Loucy (cell line): ENCODE results near the gene COMMD2.

Experiments used
- H2AFZ ChIP-seq: fragments of 200-600 bp; sonication (generic); 2 replicates; pipeline ENCODE4 v1.6.0; 2016; ENCODE audit warnings: antibody characterized with exemption, mild to moderate bottlenecking, low read length, moderate library complexity
- H3F3A ChIP-seq: fragments of 200-600 bp; 2 replicates; pipeline ENCODE4 v1.6.0; 2016; ENCODE audit warnings: antibody characterized with exemption, low read depth, mild to moderate bottlenecking
- H3K27me3 ChIP-seq: fragments of 200-600 bp; sonication (generic); 2 replicates; pipeline ENCODE4 v1.6.1; 2014; ENCODE audit warnings: low read length, mild to moderate bottlenecking; ENCODE audit not compliant: insufficient read depth, poor library complexity, severe bottlenecking
- H3K36me3 ChIP-seq: fragments of 200-600 bp; sonication (generic); 2 replicates; pipeline ENCODE4 v1.6.1; 2016; ENCODE audit warnings: low read length; ENCODE audit not compliant: insufficient read depth
- H3K4me1 ChIP-seq: fragments of 200-600 bp; sonication (generic); 2 replicates; pipeline ENCODE4 v1.5.1; 2014; ENCODE audit warnings: low read length, mild to moderate bottlenecking; ENCODE audit not compliant: insufficient read depth, poor library complexity, severe bottlenecking
- H3K4me2 ChIP-seq: fragments of 200-600 bp; sonication (generic); 2 replicates; pipeline ENCODE4 v1.6.0; 2014; ENCODE audit warnings: antibody characterized with exemption, low read length, low read depth, mild to moderate bottlenecking; ENCODE audit not compliant: poor library complexity, severe bottlenecking
- H3K4me3 ChIP-seq: fragments of 200-600 bp; sonication (generic); 2 replicates; pipeline ENCODE4 v1.5.1; 2014; ENCODE audit warnings: low read length, mild to moderate bottlenecking, mixed read lengths; ENCODE audit not compliant: poor library complexity, severe bottlenecking
- H3K79me2 ChIP-seq: fragments of 200-600 bp; sonication (generic); 2 replicates; pipeline ENCODE4 v1.6.1; 2014; ENCODE audit warnings: low read length; ENCODE audit not compliant: insufficient read depth
- H3K9ac ChIP-seq: fragments of 200-600 bp; sonication (generic); 2 replicates; pipeline ENCODE4 v1.6.0; 2014; ENCODE audit warnings: mild to moderate bottlenecking, low read depth, low read length, moderate library complexity; ENCODE audit not compliant: poor library complexity, severe bottlenecking
- H3K9me2 ChIP-seq: fragments of 200-600 bp; sonication (generic); replicated peaks from 2 replicates; pipeline ENCODE4 v1.6.1; 2016; ENCODE audit warnings: low read depth, low read length, mixed read lengths
- H3K9me3 ChIP-seq: fragments of 200-600 bp; sonication (generic); 2 replicates; pipeline ENCODE4 v1.6.1; 2014; ENCODE audit warnings: mild to moderate bottlenecking, antibody characterized with exemption, low read length, low read depth; ENCODE audit not compliant: insufficient read depth
- H4K20me1 ChIP-seq: fragments of 200-600 bp; sonication (generic); 2 replicates; pipeline ENCODE4 v1.6.0; 2014; ENCODE audit warnings: antibody characterized with exemption, low read length, mild to moderate bottlenecking; ENCODE audit not compliant: insufficient read depth, poor library complexity, severe bottlenecking
- EZH2phosphoT487 ChIP-seq: fragments of 200-600 bp; IDR thresholded peaks from 2 replicates; pipeline ENCODE4 v1.6.1; 2018; ENCODE audit warnings: antibody characterized with exemption, mild to moderate bottlenecking, moderate library complexity, borderline replicate concordance
- TF ChIP-seq, protein P1 (sequence below): fragments of 200-600 bp; sonication (generic); conservative IDR thresholded peaks from 2 replicates; pipeline ENCODE4 v1.5.1; 2014; ENCODE audit warnings: mild to moderate bottlenecking, antibody characterized with exemption, low read length

COMMD2 gene

DNA sequence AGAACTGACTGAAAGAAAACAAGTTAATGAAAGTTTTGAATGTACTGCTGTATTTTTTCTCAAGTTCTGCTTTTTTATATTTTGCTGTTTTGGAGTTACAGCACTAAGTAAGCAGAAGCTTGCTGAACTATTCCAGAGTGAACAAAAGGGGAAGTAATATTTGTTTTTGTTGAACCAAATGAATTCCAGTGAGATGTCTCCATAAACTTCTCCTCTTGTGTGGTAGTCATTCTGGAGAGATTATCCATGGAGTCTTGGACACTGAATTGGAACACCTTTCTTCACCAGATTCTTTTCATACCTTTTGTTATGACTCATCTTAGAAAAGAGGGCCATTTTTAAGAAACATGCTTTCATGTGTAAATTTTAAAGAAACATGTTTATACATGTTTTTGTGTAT, 31.3 kb upstream of the COMMD2 start:
- Histone ChIP-seq H3K27me3 (no peaks in the 10 kb centered on the region), H3K9me3 (no peaks in the 10 kb centered on the region), H3K4me3 (no peak overlapping the region), H3K4me1 (no peaks in the 10 kb centered on the region), H3K4me2 (no peak overlapping the region), H3K79me2 (no peaks in the 10 kb centered on the region), H2AFZ (0 out of 2 replicates have a peak overlapping the region, but pooled peaks have one; percentile 33), H3K36me3 (no peaks in the 10 kb centered on the region), H3K9ac (no peak overlapping the region), H4K20me1 (no peaks in the 10 kb centered on the region), H3F3A (no peaks in the 10 kb centered on the region), H3K9me2 (no peaks in the 10 kb centered on the region)
- TF ChIP-seq, protein P1, sequence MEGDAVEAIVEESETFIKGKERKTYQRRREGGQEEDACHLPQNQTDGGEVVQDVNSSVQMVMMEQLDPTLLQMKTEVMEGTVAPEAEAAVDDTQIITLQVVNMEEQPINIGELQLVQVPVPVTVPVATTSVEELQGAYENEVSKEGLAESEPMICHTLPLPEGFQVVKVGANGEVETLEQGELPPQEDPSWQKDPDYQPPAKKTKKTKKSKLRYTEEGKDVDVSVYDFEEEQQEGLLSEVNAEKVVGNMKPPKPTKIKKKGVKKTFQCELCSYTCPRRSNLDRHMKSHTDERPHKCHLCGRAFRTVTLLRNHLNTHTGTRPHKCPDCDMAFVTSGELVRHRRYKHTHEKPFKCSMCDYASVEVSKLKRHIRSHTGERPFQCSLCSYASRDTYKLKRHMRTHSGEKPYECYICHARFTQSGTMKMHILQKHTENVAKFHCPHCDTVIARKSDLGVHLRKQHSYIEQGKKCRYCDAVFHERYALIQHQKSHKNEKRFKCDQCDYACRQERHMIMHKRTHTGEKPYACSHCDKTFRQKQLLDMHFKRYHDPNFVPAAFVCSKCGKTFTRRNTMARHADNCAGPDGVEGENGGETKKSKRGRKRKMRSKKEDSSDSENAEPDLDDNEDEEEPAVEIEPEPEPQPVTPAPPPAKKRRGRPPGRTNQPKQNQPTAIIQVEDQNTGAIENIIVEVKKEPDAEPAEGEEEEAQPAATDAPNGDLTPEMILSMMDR = no peak
- TF ChIP-seq EZH2phosphoT487 = no peak

DNA sequence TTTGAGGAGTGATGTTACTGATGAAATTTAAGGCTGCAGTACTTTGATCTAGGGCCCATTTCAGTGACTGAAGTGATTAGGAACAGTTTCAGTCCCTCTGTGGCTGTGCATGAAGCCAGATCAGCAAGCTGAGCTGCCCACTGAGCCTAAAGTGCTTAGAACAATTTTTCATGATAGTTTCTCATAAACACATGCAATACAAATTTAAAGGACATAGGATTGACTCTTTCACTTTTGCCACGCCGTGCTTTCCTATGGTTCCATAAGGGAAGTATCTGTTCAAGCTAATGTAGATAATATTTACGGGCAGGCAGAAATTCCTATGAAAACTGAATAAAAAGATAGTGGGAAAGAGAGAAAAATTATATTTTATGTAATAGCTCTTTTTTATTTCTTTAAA, 29.5 kb upstream of the COMMD2 start:
- no peaks in the 10 kb centered on the region for H4K20me1 ChIP-seq
- no peaks in the 10 kb centered on the region for H3K79me2 ChIP-seq
- H3K4me1 ChIP-seq = no peaks in the 10 kb centered on the region
- no peaks in the 10 kb centered on the region for H3F3A ChIP-seq
- H3K9me2 ChIP-seq = no peaks in the 10 kb centered on the region
- no peak overlapping the region for H2AFZ ChIP-seq
- H3K9me3 ChIP-seq = no peaks in the 10 kb centered on the region
- no peak overlapping the region for H3K4me3 ChIP-seq
- TF ChIP-seq EZH2phosphoT487 = no peak
- TF ChIP-seq, protein P1 = no peak
- no peak overlapping the region for H3K9ac ChIP-seq
- H3K36me3 ChIP-seq = no peaks in the 10 kb centered on the region
- H3K4me2 ChIP-seq = no peak overlapping the region
- H3K27me3 ChIP-seq = no peaks in the 10 kb centered on the region

DNA sequence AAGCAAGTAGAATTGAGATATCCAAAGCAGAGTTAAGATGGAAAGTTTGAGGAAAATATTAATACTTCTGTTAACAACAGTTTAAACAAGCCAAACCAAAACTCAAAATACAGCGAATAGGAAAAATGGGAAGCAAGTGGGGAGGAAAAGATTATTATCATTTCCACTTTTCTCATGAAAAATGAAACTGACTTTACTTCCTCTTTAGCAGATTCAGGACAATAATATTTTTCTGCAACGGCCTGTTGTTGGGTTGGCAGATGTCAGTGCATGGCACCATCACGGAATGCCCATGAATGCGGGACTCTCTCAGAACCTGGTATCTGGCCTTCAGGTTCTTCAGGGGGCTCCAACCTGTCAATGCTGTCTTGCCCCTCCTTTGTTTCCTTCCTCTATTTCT, 28.9 kb upstream of the COMMD2 start:
- Histone ChIP-seq H3K9me2 (no peaks in the 10 kb centered on the region), H3K4me2 (no peak overlapping the region), H3F3A (no peaks in the 10 kb centered on the region), H3K4me3 (no peak overlapping the region), H3K9me3 (no peaks in the 10 kb centered on the region), H3K4me1 (no peaks in the 10 kb centered on the region), H3K27me3 (no peaks in the 10 kb centered on the region), H2AFZ (no peak overlapping the region), H4K20me1 (no peaks in the 10 kb centered on the region), H3K79me2 (no peaks in the 10 kb centered on the region), H3K36me3 (no peaks in the 10 kb centered on the region), H3K9ac (no peak overlapping the region)
- no peak for TF ChIP-seq EZH2phosphoT487
- TF ChIP-seq, protein P1 = no peak
